Epidermal melanocyte (primary cell): Measurements from ENCODE around the gene SLC12A8.

Source experiments
- DNase-seq: peaks from one replicate; pipeline ENCODE4 v3.0.0; 2011; ENCODE audit warnings: low spot score; ENCODE audit not compliant: insufficient read length

Gene SLC12A8, protein sequence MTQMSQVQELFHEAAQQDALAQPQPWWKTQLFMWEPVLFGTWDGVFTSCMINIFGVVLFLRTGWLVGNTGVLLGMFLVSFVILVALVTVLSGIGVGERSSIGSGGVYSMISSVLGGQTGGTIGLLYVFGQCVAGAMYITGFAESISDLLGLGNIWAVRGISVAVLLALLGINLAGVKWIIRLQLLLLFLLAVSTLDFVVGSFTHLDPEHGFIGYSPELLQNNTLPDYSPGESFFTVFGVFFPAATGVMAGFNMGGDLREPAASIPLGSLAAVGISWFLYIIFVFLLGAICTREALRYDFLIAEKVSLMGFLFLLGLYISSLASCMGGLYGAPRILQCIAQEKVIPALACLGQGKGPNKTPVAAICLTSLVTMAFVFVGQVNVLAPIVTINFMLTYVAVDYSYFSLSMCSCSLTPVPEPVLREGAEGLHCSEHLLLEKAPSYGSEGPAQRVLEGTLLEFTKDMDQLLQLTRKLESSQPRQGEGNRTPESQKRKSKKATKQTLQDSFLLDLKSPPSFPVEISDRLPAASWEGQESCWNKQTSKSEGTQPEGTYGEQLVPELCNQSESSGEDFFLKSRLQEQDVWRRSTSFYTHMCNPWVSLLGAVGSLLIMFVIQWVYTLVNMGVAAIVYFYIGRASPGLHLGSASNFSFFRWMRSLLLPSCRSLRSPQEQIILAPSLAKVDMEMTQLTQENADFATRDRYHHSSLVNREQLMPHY

DNA sequence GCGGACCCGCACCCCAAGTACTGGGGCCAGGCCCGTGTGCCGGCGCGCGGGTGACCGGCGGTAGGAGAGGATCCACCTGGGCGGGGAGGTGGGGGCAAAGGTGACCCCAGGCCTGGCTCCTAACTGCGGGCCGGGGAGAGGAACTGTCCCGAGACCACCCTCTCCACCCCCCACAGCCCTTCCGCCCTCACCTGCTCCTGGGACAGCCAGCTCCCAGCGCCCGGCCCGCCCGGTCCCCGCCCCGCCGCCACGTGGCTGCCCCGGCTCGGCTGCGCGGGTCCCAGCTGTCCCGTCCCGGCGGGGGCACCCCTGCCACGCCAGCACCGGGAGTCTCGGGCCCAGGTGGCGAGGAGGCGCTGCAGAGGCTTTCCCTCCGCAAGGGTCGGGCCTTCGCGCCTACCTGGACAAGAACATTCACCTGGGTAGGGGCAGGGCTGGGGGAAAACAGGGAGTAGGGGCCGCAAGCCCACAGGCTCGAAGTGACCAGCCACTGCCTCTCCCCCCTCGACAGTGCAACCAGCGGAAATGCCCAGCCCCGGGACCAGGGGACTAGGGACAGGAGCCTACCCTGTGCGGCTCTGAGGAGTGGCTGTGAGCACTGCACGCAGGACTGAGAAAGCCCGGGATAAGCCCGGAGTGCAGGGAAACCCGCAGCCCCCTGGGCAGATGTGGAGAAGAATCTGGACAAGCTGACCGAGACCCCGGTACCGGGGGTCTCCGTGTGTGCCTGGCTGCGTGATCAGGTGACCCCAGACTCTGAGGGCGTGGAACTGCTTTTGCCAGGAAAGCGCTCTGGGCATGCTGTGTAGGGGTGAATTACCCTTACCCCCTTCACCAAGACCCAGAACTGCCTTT, at the start of gene SLC12A8:
Gene SLC12A8, minus strand, starts transcription at position 240 of the 855 bp plus-strand sequence. CDS start 1,399 bp downstream, outside the sequence.
- no peak for DNase-seq

DNA sequence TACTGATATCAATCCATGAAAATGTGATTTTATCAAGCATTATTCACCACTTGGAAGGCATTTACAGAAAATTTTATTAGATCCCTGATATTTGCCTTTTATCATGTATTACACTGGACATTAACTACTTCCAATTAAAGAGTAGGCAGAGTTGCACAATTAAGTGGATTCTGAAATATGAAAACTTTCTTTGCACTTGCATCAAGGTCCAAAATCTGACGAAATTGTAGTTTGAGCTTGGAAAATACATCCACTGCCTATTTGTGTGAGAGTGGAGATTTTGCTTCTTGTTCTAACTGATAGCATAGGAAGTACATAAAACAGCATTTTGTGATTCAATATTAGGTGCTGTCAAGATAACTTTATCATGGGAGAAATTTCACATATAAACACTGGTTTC, 49.6 kb upstream of the SLC12A8 start:
- no peak for DNase-seq

- DNase-seq, result no peak
Measured at GRCh38 chr3:125261031-125261430, 48.5 kb upstream of the SLC12A8 start.

- no peak for DNase-seq
Measured at GRCh38 chr3:125260158-125260557, 47.6 kb upstream of the SLC12A8 start.

DNA sequence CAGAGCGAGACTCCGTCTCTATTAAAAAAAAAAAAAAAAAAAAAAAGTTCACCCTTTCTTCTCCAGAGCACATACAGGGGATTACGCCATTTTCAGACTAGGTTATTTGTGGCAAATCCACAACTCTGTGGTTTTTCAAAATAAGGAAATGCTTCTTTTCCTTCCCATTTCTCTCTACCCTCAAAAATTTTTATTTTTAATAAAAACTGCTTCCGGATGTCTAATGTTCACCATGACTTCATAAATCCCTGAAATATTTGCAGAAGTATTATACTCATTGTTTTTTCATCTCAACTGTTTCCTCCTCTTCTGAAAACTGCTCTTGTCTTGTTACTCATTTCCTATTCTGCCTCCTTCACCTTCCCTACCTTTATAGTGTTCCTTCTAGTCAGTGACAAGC, 45.0 kb upstream of the SLC12A8 start:
- no peak for DNase-seq

DNA sequence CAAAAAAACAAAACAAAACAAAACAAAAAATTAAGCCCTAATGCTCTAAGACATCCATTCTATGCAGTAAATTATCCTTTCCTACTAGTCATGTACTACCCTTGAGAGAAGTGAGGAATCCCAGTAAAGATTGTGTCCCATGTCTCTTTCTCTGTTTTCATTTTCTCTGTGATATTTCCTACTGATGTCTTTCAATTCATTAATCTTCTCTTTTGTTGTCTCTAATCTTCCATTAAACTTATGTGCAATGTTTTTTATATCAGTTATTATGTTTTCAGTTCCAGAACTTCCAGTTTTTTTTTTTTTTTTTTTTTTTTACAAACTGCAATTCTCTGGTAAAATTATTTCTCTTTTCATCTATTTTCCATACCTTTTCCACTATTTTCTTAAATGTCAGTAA, 44.1 kb upstream of the SLC12A8 start:
- no peak for DNase-seq

DNA sequence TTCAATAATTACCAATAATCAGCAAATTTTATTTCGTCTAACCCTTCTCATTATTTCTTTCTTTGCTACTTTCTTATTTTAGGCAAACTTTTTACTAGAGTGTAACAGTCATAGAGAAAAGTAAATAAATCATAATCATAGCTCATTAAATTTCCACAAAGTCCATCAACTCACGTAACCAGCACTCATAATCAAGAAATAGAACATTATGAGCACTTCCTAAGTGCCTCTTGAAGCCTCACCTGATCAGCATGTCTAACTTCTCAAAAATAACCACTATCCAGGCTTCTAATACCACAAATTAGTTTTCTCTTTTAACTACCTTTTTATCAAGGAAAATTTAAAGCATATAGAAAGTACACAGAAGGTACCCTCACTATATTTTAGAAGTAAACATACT, 38.4 kb upstream of the SLC12A8 start:
- no peak for DNase-seq

DNA sequence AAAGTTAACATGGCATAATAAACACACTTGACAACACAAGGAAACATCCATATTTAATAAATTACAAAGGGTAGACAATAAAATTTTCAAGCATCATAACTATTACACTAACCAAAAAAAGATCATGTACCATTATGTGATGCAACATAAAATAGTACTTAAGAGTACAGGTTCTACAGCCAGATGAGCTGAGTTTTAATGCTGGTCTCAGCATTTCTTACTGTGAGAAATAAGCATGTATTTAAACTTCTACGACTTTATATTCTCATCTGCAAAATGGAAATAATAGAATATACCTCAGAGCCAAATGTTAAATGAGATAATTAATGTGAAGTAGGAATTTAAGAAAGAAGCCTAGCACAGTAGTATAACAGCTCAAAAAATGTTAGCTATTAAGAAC, 33.7 kb upstream of the SLC12A8 start:
- no peak for DNase-seq

DNA sequence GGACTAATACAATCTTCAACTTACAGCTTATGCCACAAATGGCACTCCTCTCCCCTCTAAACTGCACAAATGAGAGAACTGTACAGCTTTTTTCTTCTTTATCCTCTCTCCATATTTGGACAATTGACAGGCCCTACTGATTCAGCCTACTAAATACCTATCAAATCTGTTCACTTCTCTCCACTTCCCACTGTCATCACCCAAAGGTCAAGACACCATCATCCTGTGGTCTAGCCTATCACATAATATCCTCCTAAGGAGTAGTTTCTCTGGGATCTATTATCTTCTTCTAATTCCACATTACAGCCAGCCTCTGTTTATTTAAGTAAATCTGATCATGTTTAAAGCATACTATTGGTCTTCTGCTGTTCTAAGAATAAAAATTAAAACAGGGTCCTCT, 33.0 kb upstream of the SLC12A8 start:
- DNase-seq, result no peak

DNA sequence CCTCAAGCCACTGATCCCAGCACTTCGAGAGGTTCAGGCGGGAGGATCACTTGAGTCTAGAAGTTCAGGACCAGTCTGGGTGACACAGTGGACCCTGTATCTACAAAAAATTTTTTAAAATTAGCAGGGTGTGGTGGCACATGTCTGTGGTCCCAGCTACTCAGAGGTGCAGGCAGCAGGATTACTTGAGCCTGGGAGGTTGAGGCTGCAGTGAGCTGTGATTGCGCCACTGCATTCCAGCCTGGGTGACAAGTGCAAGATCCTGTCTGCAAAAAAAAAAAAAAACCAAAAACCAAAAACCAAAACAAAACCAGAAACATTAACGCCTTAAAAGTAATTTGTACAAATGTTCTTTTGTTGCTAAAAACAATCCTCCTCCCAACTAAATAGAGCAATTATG, 27.9 kb upstream of the SLC12A8 start:
- no peak for DNase-seq

DNA sequence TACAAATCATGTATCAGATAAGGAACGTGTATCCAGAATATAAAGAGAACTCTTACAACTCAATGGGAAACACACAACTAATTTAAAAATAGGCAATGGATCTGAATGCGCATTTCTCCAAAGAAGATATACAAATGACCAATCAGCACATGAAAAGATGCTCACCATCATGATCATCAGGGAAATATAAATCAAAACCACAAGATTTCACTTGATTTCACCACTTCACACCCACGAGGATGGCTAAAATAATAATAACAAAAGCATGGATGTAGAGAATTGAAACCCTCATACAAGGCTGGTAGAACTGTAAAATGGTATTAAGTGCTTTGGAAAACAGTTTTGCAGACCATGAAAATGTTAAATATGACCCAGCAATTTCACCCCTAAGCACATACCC, 26.7 kb upstream of the SLC12A8 start:
- DNase-seq, result no peak

DNA sequence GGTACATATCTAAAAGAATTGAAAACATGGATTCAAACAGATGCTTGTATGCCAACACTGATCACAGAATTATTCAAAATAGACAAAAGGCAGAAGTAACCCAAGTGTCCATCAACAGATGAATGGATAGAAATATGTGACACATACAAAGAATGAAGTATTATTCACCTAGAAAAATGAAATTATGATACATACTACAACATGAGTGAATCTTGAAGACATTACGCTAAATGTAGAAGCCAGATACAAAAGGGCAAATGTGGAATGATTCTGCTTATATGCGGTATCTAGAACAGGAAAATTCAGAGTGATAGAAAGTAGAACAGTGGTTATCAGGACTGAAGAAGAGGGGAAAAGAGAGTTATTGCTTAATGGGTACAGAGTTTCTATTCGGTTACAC, 26.2 kb upstream of the SLC12A8 start:
- no peak for DNase-seq

GRCh38 chr3:125236331-125236903, 23.9 kb upstream of the SLC12A8 start:
- DNase-seq, result no peak

- DNase-seq, result no peak
Measured at GRCh38 chr3:125234831-125235230, 22.3 kb upstream of the SLC12A8 start.

DNA sequence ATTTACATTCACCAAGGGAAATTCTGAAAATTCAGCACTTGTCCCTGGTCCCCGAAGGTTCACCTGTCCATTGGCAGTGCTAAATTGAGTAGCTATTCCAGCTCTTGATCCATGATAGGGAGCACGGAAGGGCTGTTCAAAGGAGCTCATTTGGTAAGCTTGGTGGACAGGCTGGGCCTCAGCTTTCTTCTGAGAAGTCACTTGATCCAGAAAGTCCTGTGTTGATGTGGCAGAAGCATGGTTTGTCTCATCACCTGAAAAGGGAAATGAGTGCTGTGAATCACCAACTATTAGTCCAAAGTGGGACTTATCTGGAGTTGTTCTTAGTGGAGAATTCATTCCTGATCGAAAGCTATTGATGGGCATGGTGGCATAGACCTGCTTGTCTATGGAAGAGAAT, 19.9 kb upstream of the SLC12A8 start:
- no peak for DNase-seq

- no peak for DNase-seq
Measured at GRCh38 chr3:125231895-125232294, 19.3 kb upstream of the SLC12A8 start.

GRCh38 chr3:125229707-125230106, 17.2 kb upstream of the SLC12A8 start:
- no peak for DNase-seq

- no peak for DNase-seq
Measured at GRCh38 chr3:125229168-125229567, 16.6 kb upstream of the SLC12A8 start.

GRCh38 chr3:125221831-125222230, 9.3 kb upstream of the SLC12A8 start:
- no peak for DNase-seq

DNA sequence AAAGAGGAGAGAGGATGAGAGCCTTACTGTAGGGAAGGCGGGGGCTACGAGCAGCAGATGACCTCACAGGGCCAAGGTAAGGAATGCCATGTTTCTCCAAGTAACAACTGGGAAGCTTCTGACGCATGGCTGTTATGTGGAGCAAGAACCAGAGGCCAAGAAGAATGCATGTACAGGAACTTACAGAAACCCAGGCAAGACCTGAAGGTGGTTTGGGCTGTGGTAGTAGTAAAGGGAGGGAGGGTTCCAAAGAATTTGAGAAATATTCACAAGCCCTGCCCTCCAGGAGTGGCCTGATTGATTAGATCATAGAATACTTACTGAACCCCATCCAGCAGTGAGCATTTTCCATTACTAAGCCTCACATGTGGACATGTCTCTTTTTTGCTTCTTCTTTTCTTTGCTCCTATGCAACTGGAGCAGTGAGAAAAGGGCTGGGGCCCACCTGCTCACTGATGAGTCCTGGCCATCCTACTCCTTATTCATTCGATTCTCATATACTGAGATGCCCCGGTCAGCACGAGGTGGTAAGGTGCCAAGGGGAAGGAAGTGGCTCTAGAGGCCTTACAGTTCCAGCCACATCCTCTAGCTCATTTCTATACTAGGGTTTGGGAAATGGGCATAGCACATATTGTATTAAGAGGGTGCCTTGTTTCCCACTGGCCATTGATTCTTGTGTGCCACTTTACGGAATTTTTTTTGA, 8.3 kb upstream of the SLC12A8 start:
- DNase-seq, result no peak

GRCh38 chr3:125220183-125220582, 7.6 kb upstream of the SLC12A8 start:
- no peak for DNase-seq
